WTC11 (cell line): Measurements from ENCODE around the gene RBFOX1. TPM values are rescaled to one million over a fixed set of nuclear protein-coding genes. Genes with fewer than 3 reads are reported as not detected.

Experiments used
- ATAC-seq: fragments of 200-7000 bp; cut with Tn5 transposase; 2 replicates; pipeline ENCODE4 v1.10.0; 2021; ENCODE audit warnings: mild to moderate bottlenecking, moderate library complexity
- CTCF ChIA-PET: fragments of 300-600 bp; sonication (Branson Sonifier 250); formaldehyde crosslinking; loops from one replicate; lab custom pipeline; 2021; ENCODE audit warnings: antibody characterized with exemption; lab: Charles Lee
- POLR2A ChIA-PET: fragments of 350-600 bp; sonication (Branson Sonifier 250); formaldehyde crosslinking; loops from one replicate; lab custom pipeline; 2021; ENCODE audit warnings: antibody characterized with exemption; lab: Charles Lee
- DNase-seq: peaks from one replicate; pipeline ENCODE4 v3.0.0; 2021; ENCODE audit warnings: low spot score
- H3K27ac Mint-ChIP-seq: 2 replicates; pipeline ENCODE4 v1.8.0; 2021; ENCODE audit warnings: mixed read lengths
- H3K27me3 Mint-ChIP-seq: 2 replicates; pipeline ENCODE4 v1.8.0; 2021; ENCODE audit warnings: low read depth, mild to moderate bottlenecking, moderate library complexity, mixed read lengths
- H3K36me3 Mint-ChIP-seq: 2 replicates; pipeline ENCODE4 v1.8.0; 2021; ENCODE audit warnings: mixed read lengths
- H3K4me1 Mint-ChIP-seq: 2 replicates; pipeline ENCODE4 v1.8.0; 2022; ENCODE audit warnings: mixed read lengths
- H3K4me3 Mint-ChIP-seq: 2 replicates; pipeline ENCODE4 v1.8.0; 2021; ENCODE audit warnings: mild to moderate bottlenecking, moderate library complexity, mixed read lengths
- H3K9me3 Mint-ChIP-seq: 2 replicates; pipeline ENCODE4 v1.8.0; 2021; ENCODE audit warnings: mixed read lengths
- CTCF ChIP-seq: fragments of 200-600 bp; IDR thresholded peaks from 2 replicates; pipeline ENCODE4 v1.8.0; 2022; ENCODE audit warnings: antibody characterized with exemption
- FOXP1 ChIP-seq: sonication (generic); formaldehyde crosslinking; IDR thresholded peaks from 2 replicates; pipeline ENCODE4 v1.8.0; 2022; ENCODE audit warnings: missing genetic modification reagents, mild to moderate bottlenecking, moderate library complexity, borderline replicate concordance
- SMAD3 ChIP-seq: sonication (generic); formaldehyde crosslinking; IDR thresholded peaks from 2 replicates; pipeline ENCODE4 v1.8.0; 2022; ENCODE audit warnings: missing genetic modification reagents, mild to moderate bottlenecking, borderline replicate concordance
- TCF7 ChIP-seq: sonication (generic); formaldehyde crosslinking; IDR thresholded peaks from 2 replicates; pipeline ENCODE4 v1.8.0; 2022; ENCODE audit warnings: mild to moderate bottlenecking, low read depth, missing genetic modification reagents, moderate library complexity
- USF2 ChIP-seq: sonication (generic); formaldehyde crosslinking; IDR thresholded peaks from 2 replicates; pipeline ENCODE4 v1.8.1; 2023; ENCODE audit warnings: mild to moderate bottlenecking, missing genetic modification reagents, moderate library complexity
- ZNF121 ChIP-seq: sonication (generic); formaldehyde crosslinking; IDR thresholded peaks from 2 replicates; pipeline ENCODE4 v1.8.0; 2023; ENCODE audit warnings: missing genetic modification reagents
- ZNF396 ChIP-seq: fragments of 250-450 bp; sonication (Bioruptor Pico); IDR thresholded peaks from 2 replicates; pipeline ENCODE4 v1.8.0; 2021; ENCODE audit warnings: mild to moderate bottlenecking, moderate library complexity, borderline replicate concordance
- ZNF671 ChIP-seq: fragments of 250-450 bp; sonication (Bioruptor Pico); IDR thresholded peaks from 2 replicates; pipeline ENCODE4 v1.8.0; 2021; ENCODE audit warnings: mild to moderate bottlenecking
- ZSCAN18 ChIP-seq: fragments of 250-450 bp; sonication (Bioruptor Pico); IDR thresholded peaks from 2 replicates; pipeline ENCODE4 v2.1.2; 2022; ENCODE audit warnings: mild to moderate bottlenecking, moderate library complexity
- total RNA-seq: library from RNA; stranded (reverse); gene quantifications from 3 replicates; pipeline ENCODE4 v1.2.3, GENCODE V29; 2021
- TF ChIP-seq, protein P1 (sequence below): sonication (generic); formaldehyde crosslinking; IDR thresholded peaks from 2 replicates; pipeline ENCODE4 v1.8.1; 2022; ENCODE audit warnings: missing genetic modification reagents, borderline replicate concordance
- TF ChIP-seq, protein P2 (sequence below): fragments of 250-450 bp; sonication (Bioruptor Pico); IDR thresholded peaks from 2 replicates; pipeline ENCODE4 v1.9.0; 2021; ENCODE audit warnings: mild to moderate bottlenecking

RBFOX1 gene
- total RNA-seq, 1 experiment from 2014 or later = 1.1 TPM

DNA sequence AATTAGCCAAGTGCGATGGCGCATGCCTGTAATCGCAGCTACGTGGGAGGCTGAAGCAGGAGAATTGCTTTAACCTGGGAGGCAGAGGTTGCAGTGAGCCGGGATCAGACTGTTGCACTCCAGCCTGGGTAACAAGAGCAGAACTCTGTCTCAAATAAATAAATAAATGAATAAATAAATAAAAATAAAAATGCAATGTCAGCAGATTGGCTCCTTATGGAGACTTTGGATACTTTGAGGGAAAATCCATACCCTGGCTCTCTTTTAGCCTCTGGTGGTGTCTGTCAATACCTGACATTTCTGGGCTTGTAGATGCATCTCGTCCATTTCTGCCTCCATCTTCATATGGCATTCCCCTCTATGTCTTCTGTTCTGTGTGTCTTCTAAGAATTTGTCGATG lies 66.7 kb downstream of the RBFOX1 start (continued):
- TF ChIP-seq SMAD3 = no peak
- no peak for TF ChIP-seq ZNF396 (CRISPR knock-in tag)
- TF ChIP-seq, protein P1, sequence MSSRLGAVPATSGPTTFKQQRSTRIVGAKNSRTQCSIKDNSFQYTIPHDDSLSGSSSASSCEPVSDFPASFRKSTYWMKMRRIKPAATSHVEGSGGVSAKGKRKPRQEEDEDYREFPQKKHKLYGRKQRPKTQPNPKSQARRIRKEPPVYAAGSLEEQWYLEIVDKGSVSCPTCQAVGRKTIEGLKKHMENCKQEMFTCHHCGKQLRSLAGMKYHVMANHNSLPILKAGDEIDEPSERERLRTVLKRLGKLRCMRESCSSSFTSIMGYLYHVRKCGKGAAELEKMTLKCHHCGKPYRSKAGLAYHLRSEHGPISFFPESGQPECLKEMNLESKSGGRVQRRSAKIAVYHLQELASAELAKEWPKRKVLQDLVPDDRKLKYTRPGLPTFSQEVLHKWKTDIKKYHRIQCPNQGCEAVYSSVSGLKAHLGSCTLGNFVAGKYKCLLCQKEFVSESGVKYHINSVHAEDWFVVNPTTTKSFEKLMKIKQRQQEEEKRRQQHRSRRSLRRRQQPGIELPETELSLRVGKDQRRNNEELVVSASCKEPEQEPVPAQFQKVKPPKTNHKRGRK (CRISPR knock-in tag) = no peak
- TF ChIP-seq, all 79 proteins: peak for 0

- ChIA-PET POLR2A (no interaction called here), CTCF (no interaction called here)
- Mint-ChIP-seq H3K9me3 (peaks cover 70% of the 10 kb centered on the region), H3K4me1 (no peaks in the 10 kb centered on the region), H3K4me3 (no peak overlapping the region), H3K27me3 (peaks cover 3% of the 10 kb centered on the region; the same call in 1 of the 2 replicates), H3K36me3 (peaks cover 70% of the 10 kb centered on the region), H3K27ac (no peak overlapping the region)
- DNase-seq (no peak), ATAC-seq (no peak)
- no peak for TF ChIP-seq ZNF121
- TF ChIP-seq FOXP1 (CRISPR knock-in tag) = no peak
Measured at GRCh38 chr16:7400117-7400890, 67.7 kb downstream of the RBFOX1 start.

- Mint-ChIP-seq H3K9me3 (peaks cover 76% of the 10 kb centered on the region), H3K4me1 (no peaks in the 10 kb centered on the region), H3K4me3 (no peak overlapping the region), H3K27me3 (peaks cover 11% of the 10 kb centered on the region), H3K27ac (no peak overlapping the region), H3K36me3 (peaks cover 68% of the 10 kb centered on the region)
- ChIA-PET POLR2A (no interaction called here), CTCF (no interaction called here)
- DNase-seq (no peak), ATAC-seq (no peak)
- TF ChIP-seq, protein P2, sequence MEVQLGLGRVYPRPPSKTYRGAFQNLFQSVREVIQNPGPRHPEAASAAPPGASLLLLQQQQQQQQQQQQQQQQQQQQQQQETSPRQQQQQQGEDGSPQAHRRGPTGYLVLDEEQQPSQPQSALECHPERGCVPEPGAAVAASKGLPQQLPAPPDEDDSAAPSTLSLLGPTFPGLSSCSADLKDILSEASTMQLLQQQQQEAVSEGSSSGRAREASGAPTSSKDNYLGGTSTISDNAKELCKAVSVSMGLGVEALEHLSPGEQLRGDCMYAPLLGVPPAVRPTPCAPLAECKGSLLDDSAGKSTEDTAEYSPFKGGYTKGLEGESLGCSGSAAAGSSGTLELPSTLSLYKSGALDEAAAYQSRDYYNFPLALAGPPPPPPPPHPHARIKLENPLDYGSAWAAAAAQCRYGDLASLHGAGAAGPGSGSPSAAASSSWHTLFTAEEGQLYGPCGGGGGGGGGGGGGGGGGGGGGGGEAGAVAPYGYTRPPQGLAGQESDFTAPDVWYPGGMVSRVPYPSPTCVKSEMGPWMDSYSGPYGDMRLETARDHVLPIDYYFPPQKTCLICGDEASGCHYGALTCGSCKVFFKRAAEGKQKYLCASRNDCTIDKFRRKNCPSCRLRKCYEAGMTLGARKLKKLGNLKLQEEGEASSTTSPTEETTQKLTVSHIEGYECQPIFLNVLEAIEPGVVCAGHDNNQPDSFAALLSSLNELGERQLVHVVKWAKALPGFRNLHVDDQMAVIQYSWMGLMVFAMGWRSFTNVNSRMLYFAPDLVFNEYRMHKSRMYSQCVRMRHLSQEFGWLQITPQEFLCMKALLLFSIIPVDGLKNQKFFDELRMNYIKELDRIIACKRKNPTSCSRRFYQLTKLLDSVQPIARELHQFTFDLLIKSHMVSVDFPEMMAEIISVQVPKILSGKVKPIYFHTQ (CRISPR knock-in tag) = no peak
- TF ChIP-seq CTCF (no peak), ZNF671 (CRISPR knock-in tag) (no peak), USF2 (no peak)
Measured at GRCh38 chr16:7404217-7404616, 71.6 kb downstream of the RBFOX1 start.

- H3K9me3 Mint-ChIP-seq = peaks cover 80% of the 10 kb centered on the region
- H3K27ac Mint-ChIP-seq = no peak overlapping the region
- H3K4me1 Mint-ChIP-seq = no peaks in the 10 kb centered on the region
- H3K27me3 Mint-ChIP-seq = peaks cover 11% of the 10 kb centered on the region
- ATAC-seq (no peak), DNase-seq (no peak)
- CTCF ChIA-PET = no interaction called here
- H3K36me3 Mint-ChIP-seq = peaks cover 72% of the 10 kb centered on the region
- TF ChIP-seq TCF7 (CRISPR knock-in tag) = no peak
- TF ChIP-seq, protein P2 (CRISPR knock-in tag) = no peak
- no peak for TF ChIP-seq SMAD3
- TF ChIP-seq ZSCAN18 (CRISPR knock-in tag) = no peak
- H3K4me3 Mint-ChIP-seq = no peak overlapping the region
- POLR2A ChIA-PET = no interaction called here
Measured at GRCh38 chr16:7405166-7405565, 72.5 kb downstream of the RBFOX1 start.
